Hepatocyte (in vitro differentiated cells): ENCODE results near the gene MRO.

Experiments
- EZH2 ChIP-seq: fragments of 200-600 bp; sonication (generic); IDR thresholded peaks from 2 replicates; pipeline ENCODE4 v1.6.1; 2016; ENCODE audit warnings: antibody characterized with exemption, mild to moderate bottlenecking, borderline replicate concordance
- EZH2phosphoT487 ChIP-seq: fragments of 200-600 bp; sonication (generic); IDR thresholded peaks from one replicate; pipeline ENCODE4 v1.6.1; 2018; ENCODE audit warnings: antibody characterized with exemption, mild to moderate bottlenecking, low read depth, moderate library complexity; ENCODE audit not compliant: unreplicated experiment, severe bottlenecking
- TF ChIP-seq, protein P1 (sequence below): fragments of 200-600 bp; sonication (generic); IDR thresholded peaks from 2 replicates; pipeline ENCODE4 v1.5.1; 2016; ENCODE audit warnings: antibody characterized with exemption, mild to moderate bottlenecking; ENCODE audit not compliant: poor library complexity

DNA sequence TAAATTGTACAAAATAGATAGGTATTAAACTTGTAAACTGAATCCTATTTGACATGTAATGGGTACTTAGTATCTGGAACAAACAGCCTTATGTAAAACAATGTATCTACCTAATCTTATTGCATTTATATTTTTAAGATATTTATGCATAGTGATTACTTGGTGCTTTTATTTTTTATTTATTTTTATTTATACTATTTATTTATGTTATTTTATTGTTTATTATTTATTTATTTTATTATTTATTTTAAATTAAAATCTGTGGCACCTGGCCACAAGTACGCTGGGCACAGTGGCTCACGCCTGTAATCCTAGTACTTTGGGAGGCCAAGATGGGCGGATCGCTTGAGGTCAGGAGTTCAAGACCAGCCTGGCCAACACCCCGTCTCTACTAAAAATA, 26.9 kb downstream of the MRO start:
- TF ChIP-seq, protein P1, sequence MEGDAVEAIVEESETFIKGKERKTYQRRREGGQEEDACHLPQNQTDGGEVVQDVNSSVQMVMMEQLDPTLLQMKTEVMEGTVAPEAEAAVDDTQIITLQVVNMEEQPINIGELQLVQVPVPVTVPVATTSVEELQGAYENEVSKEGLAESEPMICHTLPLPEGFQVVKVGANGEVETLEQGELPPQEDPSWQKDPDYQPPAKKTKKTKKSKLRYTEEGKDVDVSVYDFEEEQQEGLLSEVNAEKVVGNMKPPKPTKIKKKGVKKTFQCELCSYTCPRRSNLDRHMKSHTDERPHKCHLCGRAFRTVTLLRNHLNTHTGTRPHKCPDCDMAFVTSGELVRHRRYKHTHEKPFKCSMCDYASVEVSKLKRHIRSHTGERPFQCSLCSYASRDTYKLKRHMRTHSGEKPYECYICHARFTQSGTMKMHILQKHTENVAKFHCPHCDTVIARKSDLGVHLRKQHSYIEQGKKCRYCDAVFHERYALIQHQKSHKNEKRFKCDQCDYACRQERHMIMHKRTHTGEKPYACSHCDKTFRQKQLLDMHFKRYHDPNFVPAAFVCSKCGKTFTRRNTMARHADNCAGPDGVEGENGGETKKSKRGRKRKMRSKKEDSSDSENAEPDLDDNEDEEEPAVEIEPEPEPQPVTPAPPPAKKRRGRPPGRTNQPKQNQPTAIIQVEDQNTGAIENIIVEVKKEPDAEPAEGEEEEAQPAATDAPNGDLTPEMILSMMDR: no peak
- no peak for TF ChIP-seq EZH2phosphoT487
- TF ChIP-seq EZH2: no peak
